H1 (cell line): ENCODE results near the gene H6PD.

Experiments
- CHD2 ChIP-seq: IDR thresholded peaks from 2 replicates; pipeline ENCODE4 v1.6.1; 2012; ENCODE audit warnings: low read length, improper control_type of control experiment
- CTCF ChIP-seq, 3 experiments: IDR thresholded peaks; 1 replicate in 2 of 3; 2 replicates in 1 of 3; pipeline versions ENCODE4 v1.5.1 to v1.6.1; 2011; ENCODE audit warnings: low read length in 3 of 3, mild to moderate bottlenecking in 3 of 3, inconsistent platforms in 2 of 3, low read depth in 1 of 3, moderate library complexity in 1 of 3; ENCODE audit not compliant: insufficient read depth in 1 of 3; ENCODE audit errors: control extremely low read depth in 1 of 3
- GTF2F1 ChIP-seq: IDR thresholded peaks from 2 replicates; pipeline ENCODE4 v1.6.1; 2012; ENCODE audit warnings: low read depth, low read length, improper control_type of control experiment, borderline replicate concordance
- HDAC2 ChIP-seq, 2 experiments: fragments of 300-600 bp in 1 of 2; sonication (generic) in 1 of 2; IDR thresholded peaks; 2 replicates each; pipeline ENCODE4 v1.6.1; 2011 to 2012; ENCODE audit warnings: low read depth in 2 of 2, low read length in 2 of 2, mild to moderate bottlenecking in 2 of 2, moderate library complexity in 2 of 2, borderline replicate concordance in 1 of 2, inconsistent platforms in 1 of 2
- NRF1 ChIP-seq: IDR thresholded peaks from 2 replicates; pipeline ENCODE4 v1.6.1; 2011; ENCODE audit warnings: mild to moderate bottlenecking, low read depth, low read length, improper control_type of control experiment
- PHF8 ChIP-seq: fragments of 200-600 bp; sonication (generic); conservative IDR thresholded peaks from 2 replicates; pipeline ENCODE4 v1.7.1; 2012; ENCODE audit warnings: low read depth, mild to moderate bottlenecking, inconsistent platforms, low read length, moderate library complexity
- POLR2A ChIP-seq, 2 experiments: IDR thresholded peaks; 1 replicate in 1 of 2; 2 replicates in 1 of 2; pipeline ENCODE4 v1.6.1; 2011; ENCODE audit warnings: low read depth in 2 of 2, low read length in 2 of 2, mild to moderate bottlenecking in 2 of 2; ENCODE audit errors: control extremely low read depth in 1 of 2
- POLR2AphosphoS5 ChIP-seq: IDR thresholded peaks from 2 replicates; pipeline ENCODE4 v1.6.1; 2011; ENCODE audit warnings: low read depth, low read length
- RAD21 ChIP-seq, 2 experiments: IDR thresholded peaks in 1 of 2; conservative IDR thresholded peaks in 1 of 2; 2 replicates each; pipeline ENCODE4 v1.6.1; 2011; ENCODE audit warnings: low read depth in 2 of 2, low read length in 2 of 2, improper control_type of control experiment in 1 of 2, inconsistent platforms in 1 of 2, mild to moderate bottlenecking in 1 of 2, moderate library complexity in 1 of 2
- SP2 ChIP-seq: IDR thresholded peaks from 2 replicates; pipeline ENCODE4 v1.6.1; 2012; ENCODE audit warnings: mild to moderate bottlenecking, low read length, inconsistent platforms
- TEAD4 ChIP-seq: IDR thresholded peaks from 2 replicates; pipeline ENCODE4 v1.6.1; 2012; ENCODE audit warnings: low read depth, low read length, inconsistent platforms, mixed read lengths
- USF2 ChIP-seq: IDR thresholded peaks from 2 replicates; pipeline ENCODE4 v1.6.1; 2011; ENCODE audit warnings: low read length, improper control_type of control experiment
- YY1 ChIP-seq: IDR thresholded peaks from 2 replicates; pipeline ENCODE4 v1.6.1; 2011; ENCODE audit warnings: low read depth, mild to moderate bottlenecking, low read length

- TF ChIP-seq TEAD4 (no peak), GTF2F1 (no peak), CHD2 (no peak), CTCF (IDR thresholded peaks at IDR 0.05; ENCODE audit: control extremely low read depth in 1 of 3, insufficient read depth in 1 of 3, low read depth in 1 of 3, low read length in 3 of 3) (no peak), YY1 (no peak), USF2 (no peak), POLR2A (IDR thresholded peaks at IDR 0.05; ENCODE audit: control extremely low read depth in 1 of 2, low read depth in 2 of 2, low read length in 2 of 2) (no peak), POLR2AphosphoS5 (no peak), SP2 (no peak), NRF1 (no peak), RAD21 (IDR thresholded peaks at IDR 0.05 in 1 of 2, conservative IDR thresholded peaks at IDR 0.05 in 1 of 2; ENCODE audit: low read depth in 2 of 2, low read length in 2 of 2) (no peak), HDAC2 (IDR thresholded peaks at IDR 0.05; ENCODE audit: borderline replicate concordance in 1 of 2, low read depth in 2 of 2, low read length in 2 of 2) (no peak), PHF8 (no peak)
Observed at GRCh38 chr1:9192578-9193232, 41.9 kb upstream of the H6PD start.
